Pons (tissue), 1 donor: ENCODE measurements around the gene ANKRD11.
"Not testable (repeated sequence)": the region's sequence is repeated elsewhere in the genome, so short reads cannot be mapped to it uniquely, and the experiment has no call there.

Source experiments
- DNase-seq: peaks from one replicate; pipeline ENCODE4 v3.0.0-alpha.2; 2016; ENCODE audit warnings: low spot score

The ANKRD11 gene

GRCh38 chr16:89478576-89479221 is 11.7 kb downstream of the ANKRD11 start:
- DNase-seq: no peak

DNA sequence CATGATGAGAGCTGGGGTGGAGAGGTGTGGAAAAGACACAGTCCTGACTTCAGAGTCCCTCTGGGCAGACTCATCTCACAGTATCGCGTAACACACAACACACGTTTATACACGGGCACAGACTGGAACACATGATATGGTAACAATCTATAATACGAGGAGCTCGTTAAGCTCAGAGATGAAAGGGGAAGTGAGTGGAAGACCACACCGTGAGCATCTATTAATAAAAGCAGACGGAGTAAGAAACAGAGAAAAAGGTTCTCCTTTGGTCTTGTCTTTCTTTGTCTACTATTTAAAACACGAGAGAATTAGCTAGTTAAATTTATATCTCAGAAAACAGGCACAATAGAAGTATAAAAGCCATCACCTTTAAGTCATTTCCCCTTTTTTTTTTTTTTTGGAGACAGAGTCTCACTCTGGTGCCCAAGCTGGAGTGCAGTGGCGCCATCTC is 13.5 kb downstream of the ANKRD11 start:
- DNase-seq: no peak

- no peak for DNase-seq
These were observed 14.0 kb downstream of the ANKRD11 start for GRCh38 chr16:89476379-89476778.

GRCh38 chr16:89475144-89475543 is 15.2 kb downstream of the ANKRD11 start:
- no peak for DNase-seq

DNA sequence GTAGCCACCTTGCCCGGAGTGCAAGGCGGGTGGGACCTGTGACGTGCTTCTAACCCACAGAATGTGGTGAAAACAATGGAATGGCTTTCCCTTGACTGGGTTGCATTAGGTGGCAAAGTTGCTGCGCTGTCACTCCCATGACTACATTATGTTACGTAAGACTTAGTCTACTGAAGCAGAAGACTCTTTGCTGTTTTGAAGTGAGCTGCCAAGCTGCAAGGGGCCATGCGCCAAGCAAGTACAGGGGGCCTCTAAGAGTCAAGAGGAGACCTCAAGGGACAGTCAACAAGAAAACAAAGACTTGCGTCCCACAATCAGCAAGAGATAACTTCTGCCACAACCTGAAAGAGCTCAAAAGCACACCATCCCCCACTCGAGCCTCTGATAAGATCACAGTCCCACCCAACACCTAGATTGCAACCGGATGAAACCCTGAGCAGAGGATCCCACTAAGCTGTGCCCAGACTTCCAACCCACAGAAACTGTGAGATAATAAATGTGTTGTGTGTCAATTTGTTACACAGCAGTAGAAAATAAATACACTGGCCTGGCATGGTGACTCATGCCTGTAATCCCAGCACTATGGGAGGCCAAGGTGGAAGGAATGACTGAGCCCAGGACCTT is 16.5 kb downstream of the ANKRD11 start:
- DNase-seq: no peak

- DNase-seq: no peak
These were observed 17.1 kb downstream of the ANKRD11 start for GRCh38 chr16:89473136-89473712.

DNA sequence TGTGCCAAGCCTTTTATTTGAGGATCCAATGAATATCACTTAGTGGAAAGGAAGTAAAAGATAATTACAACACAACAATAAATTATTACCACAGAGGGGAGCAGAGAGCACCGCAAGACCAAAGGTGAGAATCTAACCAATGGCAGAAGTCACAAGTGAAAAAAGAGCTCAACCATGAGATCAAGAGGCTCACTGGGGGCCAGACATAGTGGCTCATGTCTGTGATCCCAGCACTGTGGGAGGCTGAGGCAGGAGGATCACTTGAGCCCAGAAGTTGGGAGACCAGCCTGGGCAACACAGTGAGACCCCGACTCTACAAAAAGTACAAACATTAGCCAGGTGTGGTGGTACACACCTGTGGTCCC is 17.7 kb downstream of the ANKRD11 start:
- no peak for DNase-seq

DNA sequence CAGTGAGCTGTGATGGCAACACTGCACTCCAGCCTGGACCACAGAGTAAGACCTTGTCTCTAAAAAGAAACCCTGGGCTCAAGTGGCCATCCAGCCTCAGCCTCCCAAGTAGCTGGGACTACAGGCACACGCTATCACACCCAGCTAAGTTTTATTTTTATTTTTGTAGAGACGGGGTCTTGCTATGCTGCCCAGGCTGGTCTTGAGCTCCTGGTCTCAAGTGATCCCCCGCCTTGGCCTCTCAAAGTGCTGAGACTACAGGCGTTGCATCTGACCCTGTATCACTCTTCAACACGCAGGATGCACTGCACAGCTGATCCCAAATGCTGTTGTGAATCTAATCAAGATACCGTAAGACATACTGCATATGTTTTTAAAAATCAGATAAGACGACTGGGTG is 23.0 kb downstream of the ANKRD11 start:
- DNase-seq: no peak

- DNase-seq: no peak
These were observed 23.4 kb downstream of the ANKRD11 start for GRCh38 chr16:89466920-89467319.

GRCh38 chr16:89463312-89463711 is 27.0 kb downstream of the ANKRD11 start:
- DNase-seq: not testable (repeated sequence)

DNA sequence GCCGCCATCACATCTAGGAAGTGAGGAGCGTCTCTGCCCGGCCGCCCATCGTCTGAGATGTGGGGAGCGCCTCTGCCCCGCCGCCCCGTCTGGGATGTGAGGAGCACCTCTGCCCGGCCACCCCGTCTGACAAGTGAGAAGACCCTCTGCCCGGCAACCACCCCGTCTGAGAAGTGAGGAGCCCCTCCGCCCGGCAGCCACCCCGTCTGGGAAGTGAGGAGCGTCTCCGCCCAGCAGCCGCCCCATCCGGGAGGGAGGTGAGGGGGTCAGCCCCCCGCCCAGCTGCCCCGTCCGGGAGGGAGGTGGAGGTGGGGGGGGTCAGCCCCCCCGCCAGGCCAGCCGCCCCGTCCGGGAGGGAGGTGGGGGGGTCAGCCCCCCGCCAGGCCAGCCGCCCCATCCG is 27.7 kb downstream of the ANKRD11 start:
- DNase-seq: not testable (repeated sequence)

GRCh38 chr16:89461890-89462289 is 28.5 kb downstream of the ANKRD11 start:
- DNase-seq: not testable (repeated sequence)

DNA sequence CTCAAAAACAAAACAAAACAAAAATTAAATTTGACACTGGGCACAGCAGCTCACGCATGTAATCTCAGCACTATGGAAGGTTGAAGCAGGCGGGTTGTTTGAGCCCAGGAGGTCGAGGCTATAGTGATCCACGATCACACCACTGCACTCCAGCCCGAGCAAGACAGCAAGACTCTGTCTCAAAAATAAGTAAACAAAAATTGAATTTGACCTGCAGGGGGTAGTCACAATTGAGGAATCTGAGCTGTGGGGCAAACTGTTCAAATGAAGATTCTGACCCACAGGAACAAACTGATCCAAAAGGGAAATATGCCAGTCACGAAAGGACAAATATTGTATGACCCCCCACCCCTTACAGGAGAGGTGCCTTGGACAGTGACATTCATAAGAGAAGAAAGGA is 29.8 kb downstream of the ANKRD11 start:
- no peak for DNase-seq

DNA sequence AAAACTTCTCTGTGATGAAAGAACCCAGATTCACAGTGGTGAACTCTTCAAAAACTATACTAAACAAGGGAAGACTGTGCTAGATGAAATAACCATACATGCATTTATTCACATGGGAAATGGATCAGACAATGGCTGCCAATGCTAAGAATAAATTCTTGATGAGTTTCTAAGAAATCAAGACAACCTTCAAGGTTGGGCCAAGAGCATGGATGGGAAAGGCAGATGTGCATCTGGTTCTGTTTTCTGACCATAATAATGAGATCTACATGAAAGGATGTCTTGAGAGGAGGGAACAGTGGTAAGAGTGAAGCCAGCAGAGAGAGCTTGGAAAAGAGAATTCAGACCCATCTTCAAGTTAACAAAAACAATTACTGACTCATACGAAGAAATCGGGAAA is 31.4 kb downstream of the ANKRD11 start:
- DNase-seq: no peak

DNA sequence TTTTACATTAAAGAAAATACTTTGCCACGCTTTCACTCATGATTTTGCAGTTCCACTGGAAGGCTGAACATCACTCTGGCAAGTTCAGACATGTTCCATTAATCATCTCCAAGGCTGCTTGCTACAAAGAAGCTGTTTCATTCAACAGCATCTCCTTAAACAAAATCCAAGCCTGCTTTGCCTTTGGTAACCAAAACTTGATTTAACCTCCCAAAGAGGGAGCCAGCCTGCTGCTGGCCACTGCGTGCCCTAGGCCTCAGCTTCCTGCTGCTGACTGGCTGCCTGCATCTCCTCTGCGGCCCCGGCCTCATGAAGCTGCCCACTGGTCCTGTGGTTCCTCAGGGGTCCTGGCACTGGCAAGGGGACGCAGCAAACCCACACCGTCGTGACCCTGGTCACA is 31.8 kb downstream of the ANKRD11 start:
- DNase-seq: no peak

DNA sequence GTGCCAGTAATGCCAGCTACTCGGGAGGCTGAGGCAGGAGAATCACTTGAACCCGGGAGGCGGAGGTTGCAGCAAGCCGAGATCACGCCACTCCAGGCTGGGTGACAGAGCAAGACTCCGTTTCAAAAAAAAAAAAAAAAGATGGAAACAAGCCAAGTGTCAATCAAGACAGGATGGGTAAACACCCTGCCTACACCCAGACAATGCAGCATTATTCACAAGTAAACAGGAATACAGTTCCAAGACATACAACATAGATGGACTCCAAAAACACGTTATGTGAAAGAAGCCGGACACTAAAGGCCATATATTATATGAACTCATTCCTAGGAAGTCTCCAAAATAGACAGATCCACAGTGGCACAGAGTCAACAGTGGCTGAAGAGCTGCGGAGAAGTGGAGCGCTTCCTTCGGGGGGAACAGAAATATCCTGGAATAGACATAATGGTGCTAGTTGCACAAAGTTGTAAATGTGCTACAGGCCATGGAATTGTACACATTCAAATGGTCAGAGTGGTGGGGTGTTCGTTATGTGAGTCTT is 33.9 kb downstream of the ANKRD11 start:
- peak; percentile 62 for DNase-seq

DNA sequence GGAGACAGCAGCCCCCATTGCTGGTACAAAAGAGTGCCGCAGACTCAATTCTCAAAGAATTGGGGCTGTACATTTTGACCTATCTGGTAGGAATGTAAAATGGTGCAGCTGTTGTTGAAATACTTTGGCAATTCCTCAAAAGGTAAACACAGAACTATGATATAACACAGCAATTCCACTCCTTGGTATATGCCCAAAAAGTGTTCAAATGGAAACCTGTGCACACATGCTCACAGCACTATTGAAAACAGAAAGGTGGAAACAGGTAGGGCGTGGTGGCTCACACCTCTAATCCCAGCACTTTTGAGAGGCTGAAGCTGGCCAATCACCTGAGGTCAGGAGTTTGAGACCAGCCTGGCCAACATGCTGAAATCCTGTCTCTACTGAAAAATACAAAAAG is 34.7 kb downstream of the ANKRD11 start:
- no peak for DNase-seq

DNA sequence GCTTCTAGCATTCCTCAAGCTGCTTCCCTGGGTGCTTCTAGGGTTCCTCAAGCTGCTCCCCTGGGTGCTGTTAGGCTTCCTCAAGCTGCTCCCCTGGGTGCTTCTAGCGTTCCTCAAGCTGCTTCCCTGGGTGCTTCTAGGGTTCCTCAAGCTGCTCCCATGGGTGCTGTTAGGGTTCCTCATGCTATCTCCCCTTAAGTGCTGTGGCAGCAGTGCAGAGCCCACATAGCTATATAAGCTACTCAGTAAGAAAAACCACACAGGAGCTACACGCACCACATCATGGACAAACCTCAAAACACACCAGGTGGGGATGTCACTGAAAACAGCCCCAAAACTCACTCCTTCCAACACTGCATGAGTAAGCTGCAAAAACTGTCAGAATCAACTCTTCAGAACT is 35.2 kb downstream of the ANKRD11 start:
- DNase-seq: no peak

GRCh38 chr16:89454378-89455125 is 35.8 kb downstream of the ANKRD11 start:
- not testable (repeated sequence) for DNase-seq

GRCh38 chr16:89453501-89454321 is 36.6 kb downstream of the ANKRD11 start:
- peak; percentile 41 for DNase-seq

GRCh38 chr16:89452925-89453324 is 37.4 kb downstream of the ANKRD11 start:
- DNase-seq: no peak

DNA sequence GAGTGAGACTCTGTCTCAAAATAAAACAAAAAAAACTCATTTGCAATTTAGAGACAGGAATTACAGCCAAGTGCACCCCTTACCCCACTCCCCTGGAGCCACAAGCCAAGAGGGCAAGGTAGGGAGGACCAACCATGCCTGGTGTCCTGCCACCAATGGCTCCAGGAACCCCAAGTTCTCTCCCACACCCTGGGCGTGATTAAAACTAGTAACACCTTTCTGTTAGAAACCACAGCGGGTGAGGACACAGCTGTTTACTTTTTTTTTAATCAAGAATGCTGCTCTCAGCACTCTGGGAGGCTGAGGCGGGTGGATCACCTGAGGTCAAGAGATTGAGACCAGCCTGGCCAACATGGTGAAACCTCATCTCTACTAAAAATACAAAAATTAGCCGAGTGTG is 38.1 kb downstream of the ANKRD11 start:
- no peak for DNase-seq
